OCI-LY7 (cell line): Measurements from ENCODE around the gene DYNLT3.

Experiments
- CTCF ChIP-seq: fragments of 200-600 bp; sonication (generic); conservative IDR thresholded peaks from 2 replicates; pipeline ENCODE4 v1.5.1; 2014; ENCODE audit warnings: mild to moderate bottlenecking, antibody characterized with exemption, low read length, moderate library complexity, mixed read lengths
- EZH2phosphoT487 ChIP-seq: fragments of 200-600 bp; sonication (generic); IDR thresholded peaks from 2 replicates; pipeline ENCODE4 v1.6.1; 2018; ENCODE audit warnings: low read depth, borderline replicate concordance, mild to moderate bottlenecking, mixed run types, antibody characterized with exemption, low read length, moderate library complexity, mixed read lengths

- TF ChIP-seq CTCF (no peak), EZH2phosphoT487 (no peak)
Observed at GRCh38 chrX:37854148-37854547, 6.8 kb upstream of the DYNLT3 start.
